ENCODE measurements around the gene CAPRIN1.

CAPRIN1 gene

DNA sequence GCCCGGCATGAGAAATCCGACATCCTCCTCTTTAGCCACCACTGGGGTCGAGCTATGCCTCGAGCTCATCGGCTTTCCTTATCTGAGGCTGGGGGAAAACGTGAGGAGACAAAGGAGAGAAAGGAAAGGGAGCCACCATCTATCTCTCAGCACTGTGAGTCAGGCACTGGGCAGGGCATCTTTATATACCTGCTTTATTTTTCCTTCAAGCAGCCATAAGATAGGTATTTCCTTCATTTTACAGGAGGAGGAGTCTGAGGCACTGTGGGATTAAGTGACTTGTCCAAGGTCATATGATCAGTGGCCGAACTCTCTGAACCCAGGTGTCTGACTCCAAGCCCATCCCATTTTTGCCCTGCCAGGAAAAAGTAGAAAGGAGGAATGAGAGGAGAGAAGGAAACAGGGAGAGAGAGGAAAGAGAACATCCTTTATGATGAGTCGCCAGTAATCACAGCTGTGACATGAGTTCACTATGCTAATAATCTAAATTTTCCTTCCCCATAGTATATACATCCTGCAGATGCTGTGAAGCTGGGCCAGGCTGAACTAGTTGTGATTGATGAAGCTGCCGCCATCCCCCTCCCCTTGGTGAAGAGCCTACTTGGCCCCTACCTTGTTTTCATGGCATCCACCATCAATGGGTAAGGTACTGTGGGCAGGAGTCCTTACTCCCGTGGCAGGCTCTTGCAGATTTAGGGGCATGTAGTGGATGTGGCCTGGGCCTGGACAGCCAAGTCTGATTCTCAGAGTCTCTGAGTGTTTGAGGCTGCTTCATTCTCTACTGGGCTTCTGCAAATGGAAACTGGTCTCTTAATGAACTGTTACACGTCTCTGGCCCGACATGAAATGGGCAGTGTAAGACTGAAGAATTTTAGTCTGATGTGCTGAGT lies 75.7 kb downstream of the CAPRIN1 start:
- Histone ChIP-seq H3K9ac (ENCODE audit: low read depth, low read length) (no peak overlapping the region), H3K36me3 (ENCODE audit: control insufficient read depth, insufficient read depth, low read length) (peaks cover 93% of the 10 kb centered on the region), H3K9me3 (ENCODE audit: control insufficient read depth, insufficient read depth, low read length) (no peaks in the 10 kb centered on the region)

DNA sequence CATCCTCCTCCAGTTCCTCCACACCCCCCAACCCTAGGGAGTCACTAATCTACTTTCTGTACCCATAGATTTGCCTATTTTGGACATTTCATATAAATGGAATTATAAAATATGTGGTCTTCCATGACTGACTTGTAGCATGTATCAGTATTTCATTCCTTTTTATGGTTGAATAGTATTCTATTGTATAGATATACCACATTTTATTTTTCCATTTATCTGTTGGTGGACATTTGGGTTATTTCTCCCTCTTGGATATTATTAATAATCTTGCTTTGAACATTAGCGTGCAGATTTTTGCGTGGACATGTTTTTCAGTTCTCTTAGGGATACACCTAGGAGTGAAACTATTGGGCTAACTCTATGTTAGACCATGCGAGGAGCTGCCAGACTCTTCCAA lies 77.3 kb downstream of the CAPRIN1 start:
- Histone ChIP-seq H3K4me3 (ENCODE audit: low read depth, low read length) (no peak overlapping the region), H3K27me3 (ENCODE audit: control insufficient read depth, insufficient read depth, low read length) (no peaks in the 10 kb centered on the region), H3K27ac (ENCODE audit: low read depth, low read length) (no peak overlapping the region), H3K36me3 (ENCODE audit: control insufficient read depth, insufficient read depth, low read length) (peaks cover 93% of the 10 kb centered on the region), H3K4me1 (ENCODE audit: control insufficient read depth, insufficient read depth, low read length) (no peaks in the 10 kb centered on the region), H3K9me3 (ENCODE audit: control insufficient read depth, insufficient read depth, low read length) (no peaks in the 10 kb centered on the region), H3K9ac (ENCODE audit: low read depth, low read length) (no peak overlapping the region)

More for the DNA sequence above, 75.7 kb downstream of the CAPRIN1 start:
- Histone ChIP-seq H3K4me3 (ENCODE audit: low read depth, low read length) (no peak overlapping the region), H3K4me1 (ENCODE audit: control insufficient read depth, insufficient read depth, low read length) (no peaks in the 10 kb centered on the region), H3K27me3 (ENCODE audit: control insufficient read depth, insufficient read depth, low read length) (no peaks in the 10 kb centered on the region), H3K27ac (ENCODE audit: low read depth, low read length) (no peak overlapping the region)

DNA sequence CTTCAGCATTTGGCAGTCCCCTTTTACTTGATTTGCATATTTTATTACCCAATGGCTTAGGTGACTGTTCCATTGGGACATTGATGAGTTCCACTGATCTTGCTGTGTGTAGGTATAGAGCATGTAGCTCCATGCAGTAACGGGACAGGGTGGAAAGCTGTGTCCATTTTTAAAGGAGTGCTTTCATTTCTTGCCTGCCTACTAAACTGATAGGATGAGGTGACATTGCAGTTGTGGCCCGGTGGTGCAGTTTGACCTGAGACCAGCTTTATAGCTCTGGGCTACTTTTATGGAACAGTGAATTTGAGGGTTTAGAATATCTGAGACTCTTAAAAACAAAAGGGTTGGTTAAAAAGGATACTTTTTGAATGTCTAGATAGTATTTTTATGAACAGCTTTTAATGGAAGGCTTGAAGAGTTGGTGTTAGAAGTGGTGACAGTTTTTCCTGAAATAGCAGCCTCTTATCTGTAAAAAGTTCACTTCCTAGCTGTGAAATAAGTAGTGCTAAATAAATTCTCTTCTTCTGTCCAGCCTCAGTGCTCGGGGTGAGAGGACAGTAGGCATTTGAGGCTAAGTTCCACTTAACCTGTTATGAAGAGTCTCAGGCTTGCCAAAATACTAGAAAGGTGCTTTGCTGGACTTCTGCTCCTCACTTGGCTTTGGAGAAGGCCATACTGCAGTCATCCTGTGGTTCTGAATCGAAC lies 80.9 kb downstream of the CAPRIN1 start:
- H3K4me3 ChIP-seq (ENCODE audit: low read depth, low read length) = no peak overlapping the region
- no peak overlapping the region for H3K27ac ChIP-seq (ENCODE audit: low read depth, low read length)
- no peaks in the 10 kb centered on the region for H3K27me3 ChIP-seq (ENCODE audit: control insufficient read depth, insufficient read depth, low read length)
- H3K9ac ChIP-seq (ENCODE audit: low read depth, low read length) = no peak overlapping the region
- no peaks in the 10 kb centered on the region for H3K4me1 ChIP-seq (ENCODE audit: control insufficient read depth, insufficient read depth, low read length)
- H3K36me3 ChIP-seq (ENCODE audit: control insufficient read depth, insufficient read depth, low read length) = peaks cover 93% of the 10 kb centered on the region
- H3K9me3 ChIP-seq (ENCODE audit: control insufficient read depth, insufficient read depth, low read length) = no peaks in the 10 kb centered on the region

DNA sequence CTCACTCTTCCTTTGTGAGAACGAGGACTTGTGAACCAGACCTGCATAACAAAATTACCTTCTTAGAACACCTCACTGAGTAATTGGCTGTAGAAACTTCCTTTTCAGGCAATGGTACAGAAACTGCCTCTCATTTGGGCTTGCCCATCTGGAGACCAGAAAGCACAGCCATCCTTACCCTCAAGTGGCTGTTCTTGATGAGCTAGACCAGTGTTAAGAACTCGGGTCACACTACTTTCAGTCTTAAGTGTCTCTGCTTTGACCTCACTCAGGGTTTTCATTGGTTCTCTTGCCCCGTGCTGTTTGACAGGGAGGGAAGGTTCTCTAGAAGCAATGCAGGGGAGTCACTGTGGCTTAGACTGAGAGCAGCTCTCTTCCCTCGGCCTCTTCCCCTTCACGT lies 83.2 kb downstream of the CAPRIN1 start:
- Histone ChIP-seq H3K36me3 (ENCODE audit: control insufficient read depth, insufficient read depth, low read length) (peaks cover 97% of the 10 kb centered on the region), H3K4me1 (ENCODE audit: control insufficient read depth, insufficient read depth, low read length) (no peaks in the 10 kb centered on the region), H3K9ac (ENCODE audit: low read depth, low read length) (no peak overlapping the region), H3K4me3 (ENCODE audit: low read depth, low read length) (no peak overlapping the region), H3K9me3 (ENCODE audit: control insufficient read depth, insufficient read depth, low read length) (no peaks in the 10 kb centered on the region), H3K27ac (ENCODE audit: low read depth, low read length) (no peak overlapping the region), H3K27me3 (ENCODE audit: control insufficient read depth, insufficient read depth, low read length) (no peaks in the 10 kb centered on the region)

DNA sequence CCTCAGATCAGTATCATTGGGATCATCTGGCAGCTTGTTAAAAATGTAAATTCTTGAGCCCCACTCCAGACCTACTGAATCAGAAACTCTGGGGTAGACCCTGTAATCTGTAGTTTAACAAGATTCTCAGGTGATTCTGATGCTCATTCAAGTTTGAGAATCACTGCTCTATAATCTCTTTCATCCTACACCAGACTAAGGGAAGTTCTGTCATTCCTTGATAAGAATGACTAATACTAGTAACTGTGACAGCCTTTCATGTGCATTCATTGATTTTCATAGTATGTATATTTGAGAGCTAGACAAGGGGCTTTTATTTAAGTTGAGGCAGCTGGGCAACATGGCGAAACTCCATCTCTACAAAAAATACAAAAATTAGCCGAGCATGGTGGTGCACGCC lies 83.9 kb downstream of the CAPRIN1 start:
- H3K9me3 ChIP-seq (ENCODE audit: control insufficient read depth, insufficient read depth, low read length) = no peaks in the 10 kb centered on the region
- no peaks in the 10 kb centered on the region for H3K4me1 ChIP-seq (ENCODE audit: control insufficient read depth, insufficient read depth, low read length)
- H3K27me3 ChIP-seq (ENCODE audit: control insufficient read depth, insufficient read depth, low read length) = no peaks in the 10 kb centered on the region
- no peak overlapping the region for H3K4me3 ChIP-seq (ENCODE audit: low read depth, low read length)
- H3K27ac ChIP-seq (ENCODE audit: low read depth, low read length) = no peak overlapping the region
- H3K9ac ChIP-seq (ENCODE audit: low read depth, low read length) = no peak overlapping the region
- peaks cover 97% of the 10 kb centered on the region for H3K36me3 ChIP-seq (ENCODE audit: control insufficient read depth, insufficient read depth, low read length)

DNA sequence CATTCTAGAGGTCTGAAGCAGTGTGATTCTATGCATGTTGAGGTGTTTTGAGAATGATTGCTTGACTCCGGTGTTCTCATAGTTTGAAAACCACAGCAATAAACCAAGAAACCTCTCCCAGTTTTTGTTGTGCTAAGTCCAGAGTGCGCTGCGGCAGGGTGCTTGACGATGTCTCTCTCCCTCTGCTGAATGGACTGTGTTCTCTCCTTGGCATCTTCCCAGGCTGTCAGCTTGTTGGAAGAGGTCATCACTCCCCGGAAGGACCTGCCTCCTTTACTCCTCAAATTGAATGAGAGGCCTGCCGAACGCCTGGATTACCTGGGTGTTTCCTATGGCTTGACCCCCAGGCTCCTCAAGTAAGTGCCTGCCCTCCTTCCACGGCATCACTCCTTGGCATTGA lies 84.9 kb downstream of the CAPRIN1 start:
- H3K27me3 ChIP-seq (ENCODE audit: control insufficient read depth, insufficient read depth, low read length) = no peaks in the 10 kb centered on the region
- H3K9ac ChIP-seq (ENCODE audit: low read depth, low read length) = no peak overlapping the region
- H3K27ac ChIP-seq (ENCODE audit: low read depth, low read length) = no peak overlapping the region
- H3K4me3 ChIP-seq (ENCODE audit: low read depth, low read length) = no peak overlapping the region
- H3K4me1 ChIP-seq (ENCODE audit: control insufficient read depth, insufficient read depth, low read length) = no peaks in the 10 kb centered on the region
- H3K36me3 ChIP-seq (ENCODE audit: control insufficient read depth, insufficient read depth, low read length) = peaks cover 97% of the 10 kb centered on the region
- H3K9me3 ChIP-seq (ENCODE audit: control insufficient read depth, insufficient read depth, low read length) = no peaks in the 10 kb centered on the region

DNA sequence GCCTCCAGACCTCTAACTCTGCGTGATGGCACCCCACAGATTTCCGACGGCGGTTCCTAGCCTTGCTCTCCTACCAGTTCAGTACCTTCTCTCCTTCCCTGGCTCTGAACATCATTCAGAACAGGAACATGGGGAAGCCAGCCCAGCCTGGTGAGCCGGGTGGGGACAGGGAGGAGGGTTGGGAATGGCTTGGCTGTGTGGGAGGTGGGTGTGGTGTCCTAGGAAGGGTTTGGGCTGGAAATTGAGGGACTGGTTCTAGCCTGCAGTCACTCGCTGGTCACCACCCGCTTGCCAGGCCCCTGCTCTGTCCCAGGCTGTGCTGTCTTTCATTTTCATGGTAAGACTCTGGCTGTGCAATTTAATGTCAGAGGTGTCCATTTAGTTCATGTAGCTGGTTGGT lies 87.8 kb downstream of the CAPRIN1 start:
- Histone ChIP-seq H3K4me1 (ENCODE audit: control insufficient read depth, insufficient read depth, low read length) (no peaks in the 10 kb centered on the region), H3K9ac (ENCODE audit: low read depth, low read length) (no peak overlapping the region), H3K36me3 (ENCODE audit: control insufficient read depth, insufficient read depth, low read length) (peaks cover 100% of the 10 kb centered on the region)

DNA sequence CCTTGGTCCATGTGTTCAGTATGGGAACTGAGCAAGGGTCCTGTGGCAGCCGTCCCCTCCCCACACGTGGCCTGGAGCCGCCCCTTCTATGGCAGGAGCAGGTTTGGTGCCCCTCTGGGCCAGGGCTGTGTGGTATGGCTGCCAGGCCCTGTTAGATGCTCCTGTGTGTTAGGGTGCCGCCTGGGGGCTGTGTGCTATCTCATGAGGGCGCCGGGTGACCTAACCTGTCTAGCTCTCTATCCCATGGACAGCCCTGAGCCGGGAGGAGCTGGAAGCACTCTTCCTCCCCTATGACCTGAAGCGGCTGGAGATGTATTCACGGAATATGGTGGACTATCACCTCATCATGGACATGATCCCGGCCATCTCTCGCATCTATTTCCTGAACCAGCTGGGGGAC lies 88.6 kb downstream of the CAPRIN1 start:
- Histone ChIP-seq H3K27me3 (ENCODE audit: control insufficient read depth, insufficient read depth, low read length) (no peaks in the 10 kb centered on the region), H3K9ac (ENCODE audit: low read depth, low read length) (no peak overlapping the region), H3K9me3 (ENCODE audit: control insufficient read depth, insufficient read depth, low read length) (no peaks in the 10 kb centered on the region), H3K36me3 (ENCODE audit: control insufficient read depth, insufficient read depth, low read length) (peaks cover 100% of the 10 kb centered on the region), H3K4me3 (ENCODE audit: low read depth, low read length) (no peak overlapping the region), H3K4me1 (ENCODE audit: control insufficient read depth, insufficient read depth, low read length) (no peaks in the 10 kb centered on the region), H3K27ac (ENCODE audit: low read depth, low read length) (no peak overlapping the region)

More for the DNA sequence above, 87.8 kb downstream of the CAPRIN1 start:
- H3K9me3 ChIP-seq (ENCODE audit: control insufficient read depth, insufficient read depth, low read length) = no peaks in the 10 kb centered on the region
- no peak overlapping the region for H3K27ac ChIP-seq (ENCODE audit: low read depth, low read length)
- no peaks in the 10 kb centered on the region for H3K27me3 ChIP-seq (ENCODE audit: control insufficient read depth, insufficient read depth, low read length)
- H3K4me3 ChIP-seq (ENCODE audit: low read depth, low read length) = no peak overlapping the region

DNA sequence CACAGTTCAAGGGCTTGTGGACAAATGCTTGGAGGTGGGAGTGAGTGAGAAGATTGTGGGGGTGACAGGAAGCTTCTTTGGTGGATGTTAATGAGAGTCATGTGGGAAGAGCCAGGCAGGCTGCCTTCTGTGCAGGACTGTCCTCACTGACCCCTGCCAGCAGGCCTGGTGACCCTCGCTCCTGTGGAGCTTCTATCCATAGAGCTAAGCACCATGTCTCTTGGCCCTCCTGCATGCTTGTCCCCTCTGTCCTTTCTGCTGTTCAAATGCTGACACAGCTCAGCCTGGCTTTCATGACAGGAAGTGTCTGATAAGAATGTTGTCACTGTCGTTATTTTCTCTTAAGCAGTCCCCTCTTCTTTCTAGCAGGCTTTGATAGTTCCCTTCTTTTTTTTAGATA lies 91.5 kb downstream of the CAPRIN1 start:
- no peaks in the 10 kb centered on the region for H3K4me1 ChIP-seq (ENCODE audit: control insufficient read depth, insufficient read depth, low read length)
- H3K9me3 ChIP-seq (ENCODE audit: control insufficient read depth, insufficient read depth, low read length) = no peaks in the 10 kb centered on the region
- H3K9ac ChIP-seq (ENCODE audit: low read depth, low read length) = no peak overlapping the region
- H3K27ac ChIP-seq (ENCODE audit: low read depth, low read length) = no peak overlapping the region
- H3K4me3 ChIP-seq (ENCODE audit: low read depth, low read length) = no peak overlapping the region
- H3K27me3 ChIP-seq (ENCODE audit: control insufficient read depth, insufficient read depth, low read length) = no peaks in the 10 kb centered on the region
- H3K36me3 ChIP-seq (ENCODE audit: control insufficient read depth, insufficient read depth, low read length) = peaks cover 100% of the 10 kb centered on the region

DNA sequence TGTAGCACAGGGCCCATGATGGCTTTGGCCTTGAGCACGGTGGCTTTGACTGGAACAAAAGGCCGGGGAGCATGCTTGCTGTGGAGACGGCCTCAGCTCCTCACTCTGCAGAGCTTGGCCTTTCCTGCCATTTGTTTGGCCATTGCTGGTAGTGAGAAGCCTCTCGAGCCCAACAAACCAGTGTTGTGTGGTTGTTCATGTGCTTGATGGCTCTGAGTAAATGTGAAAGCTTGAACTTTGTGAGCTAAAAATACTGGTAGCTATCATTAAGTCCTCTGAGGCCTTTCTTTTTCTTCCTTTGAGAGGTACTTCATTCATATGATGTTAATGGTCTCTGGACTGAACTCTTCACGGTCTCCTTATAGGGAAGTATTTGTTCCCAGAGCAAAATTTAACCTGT lies 93.5 kb downstream of the CAPRIN1 start:
- Histone ChIP-seq H3K9me3 (ENCODE audit: control insufficient read depth, insufficient read depth, low read length) (no peaks in the 10 kb centered on the region), H3K36me3 (ENCODE audit: control insufficient read depth, insufficient read depth, low read length) (peaks cover 99% of the 10 kb centered on the region), H3K9ac (ENCODE audit: low read depth, low read length) (no peak overlapping the region), H3K4me1 (ENCODE audit: control insufficient read depth, insufficient read depth, low read length) (no peaks in the 10 kb centered on the region), H3K4me3 (ENCODE audit: low read depth, low read length) (no peak overlapping the region), H3K27me3 (ENCODE audit: control insufficient read depth, insufficient read depth, low read length) (no peaks in the 10 kb centered on the region), H3K27ac (ENCODE audit: low read depth, low read length) (no peak overlapping the region)

DNA sequence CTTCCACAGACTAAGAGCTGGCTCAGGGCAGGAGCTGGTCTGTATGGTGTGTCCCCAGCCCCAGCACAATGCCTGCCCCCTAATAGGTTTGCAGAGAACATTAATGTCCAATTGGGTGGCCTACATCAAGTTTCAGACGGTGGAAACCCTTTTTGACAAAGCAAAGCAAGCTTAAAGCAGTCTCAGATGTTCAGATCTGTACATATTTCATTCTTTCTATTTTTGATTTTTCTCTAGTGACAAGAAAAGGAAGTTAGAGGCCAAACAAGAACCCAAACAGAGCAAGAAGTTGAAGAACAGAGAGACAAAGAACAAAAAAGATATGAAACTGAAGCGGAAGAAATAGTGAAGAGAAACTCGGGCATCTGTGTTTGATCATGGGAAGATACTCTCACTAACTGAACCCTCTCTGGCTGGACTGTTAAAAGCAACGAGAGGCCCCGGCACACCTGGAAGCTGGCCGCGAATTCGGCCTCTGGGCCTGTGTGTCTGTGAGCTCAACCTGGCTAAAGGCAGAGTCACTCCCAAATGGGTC lies 94.4 kb downstream of the CAPRIN1 start:
- no peak overlapping the region for H3K4me3 ChIP-seq (ENCODE audit: low read depth, low read length)
- H3K4me1 ChIP-seq (ENCODE audit: control insufficient read depth, insufficient read depth, low read length) = no peaks in the 10 kb centered on the region
- H3K27ac ChIP-seq (ENCODE audit: low read depth, low read length) = no peak overlapping the region
- H3K9me3 ChIP-seq (ENCODE audit: control insufficient read depth, insufficient read depth, low read length) = no peaks in the 10 kb centered on the region
- peaks cover 99% of the 10 kb centered on the region for H3K36me3 ChIP-seq (ENCODE audit: control insufficient read depth, insufficient read depth, low read length)
- H3K27me3 ChIP-seq (ENCODE audit: control insufficient read depth, insufficient read depth, low read length) = no peaks in the 10 kb centered on the region
- H3K9ac ChIP-seq (ENCODE audit: low read depth, low read length) = no peak overlapping the region

All from HUES48 (cell line).